ENCODE measurements around the gene LMF2.

GRCh38 chr22:50527921-50528681, 20.6 kb upstream of the LMF2 start:
- TF ChIP-seq GATA2 (IDR thresholded peaks at IDR 0.05; ENCODE audit: low read depth, low read length) (no peak), GATA3 (IDR thresholded peaks at IDR 0.05; ENCODE audit: low read depth, low read length) (no peak)
